Kidney (tissue), 14 donors: ENCODE measurements around the gene CES1. TPM values are rescaled to one million over a fixed set of nuclear protein-coding genes. Genes with fewer than 3 reads are reported as not detected.
"Not testable (repeated sequence)": the region's sequence is repeated elsewhere in the genome, so short reads cannot be mapped to it uniquely, and the experiment has no call there.

Experiments used
- DNase-seq, 5 donors: peaks; one replicate each; pipeline ENCODE4 v3.0.0-alpha.2; 2013 to 2020
- FAIRE-seq: peaks from 2 replicates; lab custom pipeline; 2012; peaks lifted over from hg19 to GRCh38; lab: Jason Lieb, UNC
- H3K27ac ChIP-seq, 2 donors: one replicate each; pipeline ENCODE4 v1.7.0; 2013; ENCODE audit warnings: low read depth in 2 of 2, low read length in 2 of 2, inconsistent platforms in 1 of 2
- H3K27me3 ChIP-seq: one replicate; pipeline ENCODE4 v1.7.1; 2013; ENCODE audit warnings: low read length, inconsistent platforms; ENCODE audit not compliant: control insufficient read depth, insufficient read depth
- H3K36me3 ChIP-seq, 3 donors: one replicate each; pipeline versions ENCODE4 v1.7.0 to v1.7.1; 2013; ENCODE audit warnings: low read length in 3 of 3, control low read depth in 1 of 3, inconsistent platforms in 1 of 3; ENCODE audit not compliant: insufficient read depth in 3 of 3, control insufficient read depth in 2 of 3
- H3K4me1 ChIP-seq, 3 donors: one replicate each; pipeline versions ENCODE4 v1.7.0 to v1.7.1; 2013; ENCODE audit warnings: low read length in 3 of 3, inconsistent platforms in 1 of 3, low read depth in 1 of 3; ENCODE audit not compliant: control insufficient read depth in 2 of 3, insufficient read depth in 2 of 3
- H3K4me3 ChIP-seq, 3 donors: one replicate each; pipeline versions ENCODE4 v1.7.0 to v1.8.1; 2013; ENCODE audit warnings: low read length in 3 of 3, control low read depth in 1 of 3, inconsistent platforms in 1 of 3
- H3K9ac ChIP-seq, 3 donors: one replicate each; pipeline versions ENCODE4 v1.7.0 to v1.7.1; 2013; ENCODE audit warnings: low read length in 3 of 3, control low read depth in 1 of 3, inconsistent platforms in 1 of 3
- H3K9me3 ChIP-seq, 3 donors: one replicate each; pipeline versions ENCODE4 v1.7.0 to v1.7.1; 2013; ENCODE audit warnings: low read length in 3 of 3, control low read depth in 1 of 3, inconsistent platforms in 1 of 3; ENCODE audit not compliant: control insufficient read depth in 2 of 3, insufficient read depth in 1 of 3
- intact Hi-C: fragments of 100-400 bp; cut with DNase I; formaldehyde crosslinking; loops from one replicate; pipeline ENCODE4 v1.11.1; 2022
- polyA plus RNA-seq: library from polyadenylated mRNA; stranded (reverse); fragments of 350-450 nt; fragmentation: Illumina TruSeq; extraction: RNeasy Lipid Tissue Mini Kit (QIAGEN cat#74804); gene quantifications from one replicate; pipeline ENCODE4 v1.2.3, GENCODE V29; 2014; ENCODE audit warnings: low read depth, low replicate concordance; ENCODE audit not compliant: insufficient read depth
- total RNA-seq: library from RNA; stranded (reverse); fragmentation: NEBNext Ultra II Directional; extraction: Animal tissue kit (Norgen Biotek cat#: 25700); gene quantifications from one replicate; pipeline ENCODE4 v1.2.1, GENCODE V29; 2021
- TF ChIP-seq, protein P1 (sequence below): IDR thresholded peaks from 3 replicates; pipeline ENCODE4 v1.5.1; 2012; ENCODE audit warnings: mild to moderate bottlenecking, moderate library complexity, borderline replicate concordance; ENCODE audit not compliant: insufficient read depth; ENCODE audit errors: extremely low read depth
- donor health status: control.
- donor health status: control.
- donor health status: control.
- donor health status: control.
- donor health status: control.
- donor health status: DM: yes; HTN: yes; CAD: no.
- donor health status: Normal renal cell carcinoma (clear cell type).

The CES1 gene
- total and polyA plus RNA-seq, 2 donors from 2014 or later, result 5.9 to 11.9 TPM

DNA sequence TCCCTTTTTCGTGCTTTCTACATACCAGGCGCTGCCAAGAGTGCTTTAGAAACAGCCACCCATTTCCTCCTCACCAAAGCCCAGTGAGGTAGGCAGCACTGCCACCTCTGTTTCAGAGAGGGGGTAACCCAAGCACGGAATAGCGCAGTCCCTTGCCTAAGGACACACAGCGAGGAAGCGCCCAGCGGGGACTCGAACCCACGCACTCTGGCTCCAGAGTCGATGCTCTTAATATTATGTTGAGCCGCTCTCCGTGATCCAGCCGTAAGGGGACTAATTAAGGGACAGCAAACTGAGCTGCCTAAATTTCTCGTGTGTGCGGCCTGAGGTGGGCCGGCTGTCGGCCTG, 497 bp downstream of the CES1 start:
- Histone ChIP-seq H3K36me3 (no peaks in the 10 kb centered on the region), H3K27ac (no peak overlapping the region)

DNA sequence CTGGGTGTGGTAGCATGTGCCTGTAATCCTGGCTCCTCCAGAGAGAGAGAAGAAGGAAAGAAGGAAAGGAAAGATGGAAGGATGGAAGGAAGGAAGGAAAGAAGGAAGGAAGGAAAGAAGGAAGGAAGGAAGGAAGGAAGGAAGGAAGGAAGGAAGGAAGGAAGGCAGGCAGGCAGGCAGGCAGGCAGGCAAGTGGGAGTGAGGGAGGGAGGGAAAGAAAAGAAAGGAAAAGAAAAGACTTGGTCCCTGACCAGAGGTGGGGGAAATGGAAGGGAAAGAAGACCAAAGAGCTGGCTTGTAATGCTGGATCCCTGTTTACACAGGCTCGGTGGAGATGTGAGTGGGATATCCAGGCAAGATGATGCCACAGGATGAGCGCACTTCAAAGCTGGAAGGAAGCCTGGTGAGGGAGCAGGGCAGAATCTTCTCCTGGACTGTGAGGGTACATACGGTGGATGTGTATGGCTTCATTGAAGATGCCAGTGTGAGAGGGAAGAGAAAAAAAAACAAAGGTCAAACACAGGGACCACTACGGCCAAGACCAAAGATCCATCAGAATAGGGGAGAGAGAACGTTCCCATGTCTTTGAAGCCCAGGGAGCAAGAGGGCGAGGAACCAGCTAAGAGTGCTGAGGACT, 2.1 kb downstream of the CES1 start:
- Histone ChIP-seq H3K36me3 (no peaks in the 10 kb centered on the region), H3K27me3 (no peaks in the 10 kb centered on the region), H3K27ac (no peak overlapping the region), H3K4me1 (no peaks in the 10 kb centered on the region), H3K9me3 (no peaks in the 10 kb centered on the region), H3K9ac (no peak overlapping the region), H3K4me3 (no peak overlapping the region)
- TF ChIP-seq, protein P1, sequence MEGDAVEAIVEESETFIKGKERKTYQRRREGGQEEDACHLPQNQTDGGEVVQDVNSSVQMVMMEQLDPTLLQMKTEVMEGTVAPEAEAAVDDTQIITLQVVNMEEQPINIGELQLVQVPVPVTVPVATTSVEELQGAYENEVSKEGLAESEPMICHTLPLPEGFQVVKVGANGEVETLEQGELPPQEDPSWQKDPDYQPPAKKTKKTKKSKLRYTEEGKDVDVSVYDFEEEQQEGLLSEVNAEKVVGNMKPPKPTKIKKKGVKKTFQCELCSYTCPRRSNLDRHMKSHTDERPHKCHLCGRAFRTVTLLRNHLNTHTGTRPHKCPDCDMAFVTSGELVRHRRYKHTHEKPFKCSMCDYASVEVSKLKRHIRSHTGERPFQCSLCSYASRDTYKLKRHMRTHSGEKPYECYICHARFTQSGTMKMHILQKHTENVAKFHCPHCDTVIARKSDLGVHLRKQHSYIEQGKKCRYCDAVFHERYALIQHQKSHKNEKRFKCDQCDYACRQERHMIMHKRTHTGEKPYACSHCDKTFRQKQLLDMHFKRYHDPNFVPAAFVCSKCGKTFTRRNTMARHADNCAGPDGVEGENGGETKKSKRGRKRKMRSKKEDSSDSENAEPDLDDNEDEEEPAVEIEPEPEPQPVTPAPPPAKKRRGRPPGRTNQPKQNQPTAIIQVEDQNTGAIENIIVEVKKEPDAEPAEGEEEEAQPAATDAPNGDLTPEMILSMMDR, result no peak
- intact Hi-C loops, result no loop called here
- no peak for FAIRE-seq
- DNase-seq, result no peak

More for the DNA sequence above, 497 bp downstream of the CES1 start:
- intact Hi-C loops, result no loop called here
- H3K27me3 ChIP-seq, result no peaks in the 10 kb centered on the region
- FAIRE-seq, result no peak
- no peak overlapping the region for H3K4me3 ChIP-seq
- no peaks in the 10 kb centered on the region for H3K4me1 ChIP-seq
- H3K9ac ChIP-seq, result no peak overlapping the region
- TF ChIP-seq, protein P1, result no peak
- H3K9me3 ChIP-seq, result no peaks in the 10 kb centered on the region
- DNase-seq, result peak in 1 of 5 donors; percentile 65

DNA sequence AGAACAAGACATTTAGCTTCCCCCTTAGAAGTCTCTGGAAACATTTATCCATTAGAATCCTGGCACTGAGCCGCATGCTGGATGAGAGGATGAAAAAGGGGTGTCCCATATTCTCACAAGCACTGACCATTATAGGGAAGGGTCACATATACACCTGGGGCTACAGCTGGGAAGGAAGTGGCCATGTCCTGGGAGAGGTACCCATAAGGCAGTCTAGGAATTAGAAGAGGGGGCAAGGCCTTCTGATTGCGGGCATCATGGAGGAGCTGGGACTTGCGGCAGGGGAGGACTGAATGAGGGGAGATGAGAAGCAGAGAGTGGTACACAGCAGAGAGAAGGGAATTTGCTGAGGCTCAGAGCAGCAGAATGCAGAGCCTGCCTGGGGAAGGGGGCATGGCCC, 3.7 kb downstream of the CES1 start:
- intact Hi-C loops, DNase-seq, H3K27ac ChIP-seq, H3K9ac ChIP-seq, FAIRE-seq, H3K27me3 ChIP-seq, H3K36me3 ChIP-seq, H3K9me3 ChIP-seq, H3K4me3 ChIP-seq, H3K4me1 ChIP-seq: not testable (repeated sequence)

DNA sequence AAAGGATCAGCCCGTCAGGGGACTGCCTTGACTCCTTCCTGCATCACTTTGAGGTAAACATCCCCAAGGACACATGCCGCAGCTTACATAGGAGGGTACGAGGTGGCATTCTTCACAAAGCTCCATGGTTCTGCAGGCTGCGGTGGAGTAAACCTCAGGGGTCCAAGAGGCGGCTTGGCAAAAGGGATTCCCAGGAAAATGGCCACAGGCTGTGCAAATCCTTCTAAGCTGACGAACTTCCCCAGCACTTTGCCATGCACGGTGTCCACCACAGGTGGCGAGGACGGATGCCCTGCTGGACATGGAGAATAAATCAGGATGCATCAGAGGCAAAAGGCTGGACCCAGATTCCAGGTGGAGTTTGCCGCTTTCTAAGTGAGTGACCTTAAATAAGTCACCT, 4.2 kb downstream of the CES1 start:
- TF ChIP-seq, protein P1, result no peak
- H3K9me3 ChIP-seq, result no peaks in the 10 kb centered on the region
- no peaks in the 10 kb centered on the region for H3K36me3 ChIP-seq
- intact Hi-C loops, result no loop called here
- FAIRE-seq (no peak), DNase-seq (no peak)
- no peak overlapping the region for H3K27ac ChIP-seq
- H3K4me1 ChIP-seq, result no peaks in the 10 kb centered on the region
- no peaks in the 10 kb centered on the region for H3K27me3 ChIP-seq
- H3K4me3 ChIP-seq, result no peak overlapping the region
- no peak overlapping the region for H3K9ac ChIP-seq
